Renal pelvis (tissue), 4 donors: Measurements from ENCODE around the gene HTR4. TPM values are rescaled to one million over a fixed set of nuclear protein-coding genes. Genes with fewer than 3 reads are reported as not detected.

ENCODE experiments used
- DNase-seq: peaks from one replicate; pipeline ENCODE4 v3.0.0-alpha.2; 2013
- polyA plus RNA-seq, 3 donors: library from polyadenylated mRNA; unstranded; fragments of 120-200 nt; gene quantifications; one replicate each; pipeline ENCODE4 v1.2.1, GENCODE V29; 2013; ENCODE audit not compliant: insufficient read length in 3 of 3

The HTR4 gene
- polyA plus RNA-seq, 3 donors, result 0.07 to 0.12 TPM; not detected in 1

GRCh38 chr5:148665431-148665830 is 11.1 kb upstream of the HTR4 start:
- no peak for DNase-seq

- no peak for DNase-seq
Measured at GRCh38 chr5:148663509-148663908, 9.2 kb upstream of the HTR4 start.

DNA sequence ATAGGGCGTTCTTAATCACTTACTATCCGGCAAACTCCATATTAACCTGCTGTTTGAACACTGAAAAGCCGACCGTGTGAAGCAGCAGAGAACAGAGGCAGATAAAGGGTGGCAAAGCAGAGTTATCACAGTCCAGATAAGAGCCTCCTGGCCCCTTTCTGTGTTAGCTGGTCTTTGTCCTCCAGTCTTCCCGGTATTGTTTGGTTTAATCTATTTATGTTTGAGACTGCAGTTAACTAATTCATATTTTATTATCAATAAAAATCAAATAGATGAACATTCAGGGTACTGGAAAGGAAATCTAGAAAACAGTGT is 6.0 kb upstream of the HTR4 start:
- DNase-seq, result no peak

- DNase-seq, result no peak
Measured at GRCh38 chr5:148659641-148660345, 5.5 kb upstream of the HTR4 start.

DNA sequence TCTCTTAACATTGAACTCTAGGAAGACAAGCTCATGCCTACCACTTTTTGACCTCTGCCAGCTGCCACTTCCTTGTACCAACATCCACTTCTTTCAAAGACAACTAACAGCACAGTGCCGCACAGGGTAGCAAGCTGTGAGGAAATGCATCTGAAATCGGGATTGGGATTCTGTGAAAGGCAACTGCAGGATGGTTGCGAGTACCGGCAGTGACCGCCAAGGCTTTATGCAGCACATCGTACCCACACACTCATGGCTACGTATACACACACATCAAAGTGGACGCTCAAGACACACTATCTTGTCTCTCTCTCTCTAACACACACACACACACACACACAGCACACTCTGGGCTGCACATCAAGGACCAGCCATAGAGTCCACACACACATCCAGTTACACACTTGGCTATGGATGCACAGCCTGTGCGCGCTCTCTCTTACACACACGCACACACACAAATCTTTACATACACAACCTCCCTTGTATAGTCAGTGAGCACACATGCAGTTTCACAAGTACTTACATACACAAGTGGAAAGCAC is 964 bp downstream of the HTR4 start:
- DNase-seq, result no peak

- no peak for DNase-seq
Measured at GRCh38 chr5:148651528-148651927, 2.8 kb downstream of the HTR4 start.

DNA sequence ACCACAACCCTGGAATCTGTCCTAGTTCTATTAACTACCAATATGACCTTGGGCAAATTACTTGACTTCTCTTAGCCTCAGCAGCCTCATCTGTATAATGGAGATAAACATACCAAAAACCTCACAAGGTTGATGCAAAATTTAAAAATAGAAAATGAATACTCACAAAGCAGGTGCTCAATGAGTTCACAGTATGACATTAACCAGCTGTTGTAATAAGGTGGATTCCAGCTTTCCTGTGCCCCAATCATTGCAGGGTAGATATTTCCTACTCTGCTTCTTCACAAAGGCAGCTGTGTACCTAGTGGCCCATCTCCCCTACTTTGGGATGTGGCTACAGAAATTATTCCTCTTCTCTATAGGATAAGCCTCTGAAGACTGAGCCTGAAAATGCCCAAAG is 8.8 kb downstream of the HTR4 start:
- DNase-seq, result no peak

- DNase-seq, result no peak
Measured at GRCh38 chr5:148641735-148642134, 12.6 kb downstream of the HTR4 start.

GRCh38 chr5:148640471-148640870 is 13.9 kb downstream of the HTR4 start:
- no peak for DNase-seq

DNA sequence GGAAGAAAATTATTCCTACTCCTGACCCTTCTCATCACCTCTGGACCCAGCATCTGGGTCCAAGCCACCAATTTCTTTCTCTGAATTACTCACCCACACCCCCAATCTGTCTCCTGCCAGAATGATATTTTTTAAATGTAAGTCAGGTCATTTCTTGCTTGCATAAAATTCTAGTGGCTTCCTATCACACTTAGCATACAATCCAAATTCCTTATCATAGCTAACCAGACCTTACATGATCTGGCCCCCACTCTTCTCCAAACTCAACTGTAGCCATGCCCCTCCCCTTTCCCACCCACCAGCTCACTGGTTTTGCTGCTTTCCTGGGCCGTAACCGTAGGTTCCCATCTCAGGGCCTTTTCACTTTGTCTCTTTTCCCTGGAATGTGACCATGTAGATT is 15.2 kb downstream of the HTR4 start:
- DNase-seq, result no peak

- no peak for DNase-seq
Measured at GRCh38 chr5:148636353-148636752, 18.0 kb downstream of the HTR4 start.

GRCh38 chr5:148635321-148636083 is 18.8 kb downstream of the HTR4 start:
- no peak for DNase-seq

GRCh38 chr5:148633067-148633377 is 21.3 kb downstream of the HTR4 start:
- DNase-seq, result no peak

DNA sequence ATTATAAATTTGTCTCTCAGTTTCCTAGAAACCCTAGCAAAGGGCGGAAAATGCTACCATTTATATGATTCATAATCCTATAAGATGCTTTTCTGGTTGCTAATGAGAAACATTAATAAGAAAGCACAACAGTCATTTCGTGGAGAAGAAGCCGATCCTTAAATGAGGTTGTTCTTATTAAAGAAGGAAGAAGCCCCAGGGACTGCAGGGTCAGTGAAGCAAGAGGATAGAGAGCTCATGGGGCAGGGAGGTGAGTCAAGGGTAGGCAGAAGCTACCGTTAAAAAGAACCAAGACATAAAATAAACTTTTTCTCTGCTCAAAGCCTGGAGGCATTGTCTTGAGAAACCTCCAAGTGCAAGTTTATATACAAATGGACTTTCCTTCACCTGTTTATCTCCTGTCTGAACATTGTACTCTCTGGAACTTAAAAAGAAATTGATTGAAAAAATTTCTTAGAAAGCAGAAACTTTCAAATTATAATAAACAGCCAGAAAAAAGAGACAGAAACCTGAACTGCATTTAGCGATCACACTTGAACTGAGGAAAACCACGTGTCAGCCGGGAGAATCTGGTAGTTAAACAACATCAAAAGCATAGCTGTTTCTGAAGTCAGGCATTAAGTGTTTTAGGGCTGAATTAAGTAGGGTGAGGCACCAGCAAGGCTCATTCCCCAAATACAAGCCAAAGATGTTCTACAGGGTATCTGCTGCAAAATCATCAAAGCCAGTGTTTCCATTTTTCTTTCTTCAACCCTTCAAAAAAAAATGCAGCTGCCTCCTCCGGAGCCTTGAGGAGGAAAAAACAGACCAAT is 21.9 kb downstream of the HTR4 start:
- DNase-seq, result no peak

DNA sequence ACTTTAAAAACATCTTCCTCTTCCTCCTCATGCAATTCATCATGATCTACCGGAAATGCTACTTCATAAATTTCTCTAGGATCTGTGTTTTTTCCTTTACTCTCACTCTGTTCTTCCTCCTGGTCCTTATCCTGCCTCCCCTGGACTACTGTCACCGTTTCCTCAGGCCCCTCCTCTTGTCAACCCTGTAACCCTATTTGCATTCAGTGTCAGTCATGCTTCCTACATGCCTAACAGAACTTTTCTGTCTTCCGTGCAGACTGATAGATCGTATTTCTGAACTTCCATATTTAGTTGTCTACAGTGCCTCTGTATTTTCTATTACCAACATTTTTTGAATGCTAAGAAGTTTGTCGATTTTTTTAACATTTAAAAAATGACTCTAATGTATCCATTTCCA is 27.3 kb downstream of the HTR4 start:
- DNase-seq, result no peak

DNA sequence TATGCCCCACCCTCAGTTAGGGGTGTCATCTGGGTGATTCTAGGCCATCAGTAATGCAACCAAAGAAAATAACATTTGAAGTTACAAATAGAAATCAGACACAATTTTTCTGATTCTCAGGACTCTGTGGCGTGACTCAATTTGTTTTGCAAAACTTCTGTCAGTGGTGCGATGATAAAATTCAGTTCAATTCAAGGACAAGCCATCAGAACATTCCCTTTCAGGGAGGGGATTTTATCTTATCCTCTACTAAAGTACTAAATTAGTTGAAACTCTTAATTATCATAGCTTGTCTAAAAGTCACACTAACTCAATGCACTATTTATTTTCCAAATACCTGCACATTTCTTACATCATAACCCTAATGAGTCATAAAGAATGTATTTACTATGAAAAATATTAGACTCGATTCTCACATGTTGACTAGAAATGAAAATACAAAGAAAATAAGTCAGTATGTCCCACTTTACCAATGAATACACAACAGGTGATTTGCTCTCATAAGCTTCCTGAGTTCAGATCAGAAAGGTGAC is 28.2 kb downstream of the HTR4 start:
- no peak for DNase-seq

GRCh38 chr5:148625250-148625649 is 29.1 kb downstream of the HTR4 start:
- DNase-seq, result no peak

DNA sequence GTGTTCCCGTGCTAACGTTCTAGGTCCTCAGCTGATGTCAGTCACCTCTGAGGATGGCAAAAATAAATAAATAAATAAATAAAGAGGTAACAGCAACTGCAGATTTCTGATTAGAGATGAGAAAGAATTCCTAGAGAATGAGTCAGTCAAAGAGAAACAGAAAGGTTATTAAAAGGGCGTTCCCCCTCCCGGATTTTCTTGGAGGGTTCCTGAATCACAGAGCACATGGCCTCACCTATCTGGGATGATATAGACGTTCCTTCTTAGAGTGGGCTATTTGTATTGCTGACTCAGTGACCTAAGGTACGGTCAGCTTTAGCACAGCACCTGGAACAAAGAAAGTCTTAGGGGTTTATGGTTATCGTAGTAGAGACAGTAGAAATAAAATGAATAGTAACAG is 30.6 kb downstream of the HTR4 start:
- no peak for DNase-seq

DNA sequence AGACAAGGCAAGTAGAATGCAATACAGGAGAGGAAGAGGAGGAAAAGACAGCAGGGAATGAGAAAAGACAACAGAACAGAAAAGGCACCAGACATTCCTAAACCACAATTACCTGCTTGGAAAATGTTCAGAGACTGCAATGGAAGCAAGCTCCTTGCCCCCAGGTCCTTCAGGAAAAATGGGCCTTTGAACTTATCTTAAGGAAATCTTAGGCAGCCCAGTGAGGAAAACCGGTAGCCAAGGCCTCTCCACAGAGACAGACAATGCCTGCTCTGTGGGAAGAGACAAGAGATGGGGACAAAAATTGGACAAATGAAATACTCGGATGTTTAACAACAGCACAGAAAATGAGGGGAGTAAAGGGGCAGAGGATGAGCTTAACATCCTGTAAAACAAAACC is 31.2 kb downstream of the HTR4 start:
- DNase-seq, result no peak

GRCh38 chr5:148620696-148621095 is 33.6 kb downstream of the HTR4 start:
- no peak for DNase-seq

GRCh38 chr5:148620091-148620490 is 34.2 kb downstream of the HTR4 start:
- DNase-seq, result no peak

GRCh38 chr5:148619484-148619883 is 34.8 kb downstream of the HTR4 start:
- no peak for DNase-seq
